Myocyte (in vitro differentiated cells): ENCODE data around the gene NDUFV3. TPM values are rescaled to one million over a fixed set of nuclear protein-coding genes. Genes with fewer than 3 reads are reported as not detected.
"Not testable (repeated sequence)": the region's sequence is repeated elsewhere in the genome, so short reads cannot be mapped to it uniquely, and the experiment has no call there.

ENCODE experiments used
- DNase-seq: peaks from one replicate; pipeline ENCODE4 v3.0.0-alpha.2; 2012; ENCODE audit warnings: low read depth
- total RNA-seq: library from RNA; depleted of rRNA; stranded (reverse); fragments of >200 nt; gene quantifications from 2 replicates; pipeline ENCODE4 v1.2.3, GENCODE V29; 2014

The NDUFV3 gene
- total RNA-seq, 1 donor from 2014 or later = 44.0 TPM

- DNase-seq = no peak
These were observed 5.8 kb upstream of the NDUFV3 start for GRCh38 chr21:42887326-42887725.

GRCh38 chr21:42892582-42892930 is 553 bp upstream of the NDUFV3 start:
- no peak for DNase-seq

GRCh38 chr21:42900446-42900845 is 7.3 kb downstream of the NDUFV3 start:
- no peak for DNase-seq

- DNase-seq = no peak
These were observed 10.7 kb downstream of the NDUFV3 start for GRCh38 chr21:42903817-42904216.

GRCh38 chr21:42905195-42905594 is 12.1 kb downstream of the NDUFV3 start:
- no peak for DNase-seq

- DNase-seq = no peak
These were observed 13.1 kb downstream of the NDUFV3 start for GRCh38 chr21:42906233-42906632.

GRCh38 chr21:42908484-42908883 is 15.4 kb downstream of the NDUFV3 start:
- DNase-seq = not testable (repeated sequence)

- not testable (repeated sequence) for DNase-seq
These were observed 18.8 kb downstream of the NDUFV3 start for GRCh38 chr21:42911920-42912319.

GRCh38 chr21:42913476-42913875 is 20.4 kb downstream of the NDUFV3 start:
- DNase-seq = no peak

- DNase-seq = no peak
These were observed 25.2 kb downstream of the NDUFV3 start for GRCh38 chr21:42918291-42918690.

GRCh38 chr21:42921927-42922326 is 28.8 kb downstream of the NDUFV3 start:
- DNase-seq = no peak

GRCh38 chr21:42922918-42923317 is 29.8 kb downstream of the NDUFV3 start:
- DNase-seq = no peak

GRCh38 chr21:42923553-42924432 is 30.7 kb downstream of the NDUFV3 start:
- DNase-seq = peak; percentile 84

GRCh38 chr21:42924433-42924751 is 31.3 kb downstream of the NDUFV3 start:
- no peak for DNase-seq

- DNase-seq = no peak
These were observed 32.2 kb downstream of the NDUFV3 start, which contains the start of gene ERVH48-1 for GRCh38 chr21:42925114-42925926. Gene ERVH48-1 (minus strand): TSS chr21:42925630. CDS start chr21:42919006, 6,624 bp downstream.

- not testable (repeated sequence) for DNase-seq
These were observed 34.5 kb downstream of the NDUFV3 start for GRCh38 chr21:42927474-42928200.

GRCh38 chr21:42929969-42930368 is 36.9 kb downstream of the NDUFV3 start:
- no peak for DNase-seq

- DNase-seq = no peak
These were observed 38.6 kb downstream of the NDUFV3 start for GRCh38 chr21:42931560-42932235.

GRCh38 chr21:42932378-42933136 is 39.4 kb downstream of the NDUFV3 start:
- DNase-seq = not testable (repeated sequence)
